ENCODE data around the gene SULT1C4. TPM values are rescaled to one million over a fixed set of nuclear protein-coding genes. Genes with fewer than 3 reads are reported as not detected.

SULT1C4 gene
- total RNA-seq, 3 donors from 2014 or later, result 1.4 to 19.8 (median 5.9) TPM

DNA sequence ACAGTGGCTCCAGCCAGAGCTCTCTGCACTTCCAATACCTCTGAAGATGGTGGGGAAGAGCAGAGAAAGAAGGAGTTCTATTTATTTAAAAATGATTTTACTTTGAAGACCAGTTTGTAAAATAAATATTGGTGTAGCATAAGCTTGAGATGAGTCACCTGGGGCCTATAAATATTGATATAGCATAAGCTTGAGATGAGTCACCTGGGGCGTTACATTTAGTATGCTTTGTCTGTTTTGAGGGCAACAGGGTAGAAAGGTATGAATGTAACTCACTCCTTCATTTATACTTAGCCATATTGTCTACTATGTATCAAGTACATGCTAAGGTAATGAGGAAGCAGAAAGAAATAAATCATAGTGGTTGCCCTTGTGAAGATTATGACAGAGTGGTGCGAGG lies 7.7 kb upstream of the SULT1C4 start:
- intact Hi-C loops (cut with DNase I; ENCODE audit: low total_unique reads), result no loop called here
- Histone ChIP-seq H3K4me3 (no peak overlapping the region), H3K27me3 (no peaks in the 10 kb centered on the region), H3K27ac (no peak overlapping the region), H3K36me3 (no peaks in the 10 kb centered on the region), H3K9me3 (no peaks in the 10 kb centered on the region), H3K4me1 (no peaks in the 10 kb centered on the region)
- DNase-seq (ENCODE audit: low spot score in 2 of 2), result no peak
- TF ChIP-seq CTCF (IDR thresholded peaks at IDR 0.05) (no peak), POLR2AphosphoS5 (IDR thresholded peaks at IDR 0.05) (no peak), POLR2A (IDR thresholded peaks at IDR 0.05) (no peak)

DNA sequence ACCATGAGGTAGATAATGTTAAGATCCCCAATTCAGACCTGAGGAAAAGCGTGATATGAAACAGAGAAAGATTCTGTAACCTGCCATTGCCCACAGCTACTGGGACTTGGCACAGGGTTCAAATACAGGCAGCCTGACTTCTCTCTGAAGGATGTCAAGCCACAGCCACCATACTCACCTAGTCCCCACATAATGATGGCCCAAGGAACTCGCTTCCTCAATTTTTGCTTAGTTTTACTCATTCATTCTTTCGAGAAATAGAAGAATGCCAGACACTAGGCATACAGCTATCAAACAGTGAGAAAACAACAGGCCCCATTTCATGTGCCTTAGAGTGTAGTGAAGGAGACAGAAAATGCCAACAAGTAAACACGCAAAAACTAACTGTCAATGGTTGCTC lies 980 bp upstream of the SULT1C4 start:
- no peak for TF ChIP-seq POLR2AphosphoS5 (IDR thresholded peaks at IDR 0.05)
- no peak for TF ChIP-seq CTCF (IDR thresholded peaks at IDR 0.05)
- no peak for TF ChIP-seq POLR2A (IDR thresholded peaks at IDR 0.05)
- H3K36me3 ChIP-seq, result no peaks in the 10 kb centered on the region
- H3K27me3 ChIP-seq, result no peaks in the 10 kb centered on the region
- intact Hi-C loops (cut with DNase I; ENCODE audit: low total_unique reads), result no loop called here
- no peak for DNase-seq (ENCODE audit: low spot score in 2 of 2)
- peak overlapping the region; percentile 74 to 88 for H3K27ac ChIP-seq
- no peaks in the 10 kb centered on the region for H3K4me1 ChIP-seq
- no peak overlapping the region for H3K4me3 ChIP-seq
- H3K9me3 ChIP-seq, result no peaks in the 10 kb centered on the region

- Histone ChIP-seq H3K4me3 (peak overlapping the region; percentile 29 to 59 (median 50)), H3K27ac (peak overlapping the region; percentile 74 to 88), H3K9me3 (no peaks in the 10 kb centered on the region), H3K4me1 (no peaks in the 10 kb centered on the region), H3K36me3 (no peaks in the 10 kb centered on the region), H3K27me3 (no peaks in the 10 kb centered on the region)
- no peak for TF ChIP-seq POLR2AphosphoS5 (IDR thresholded peaks at IDR 0.05)
- no peak for TF ChIP-seq CTCF (IDR thresholded peaks at IDR 0.05)
- TF ChIP-seq POLR2A (IDR thresholded peaks at IDR 0.05), result no peak
- no peak for DNase-seq (ENCODE audit: low spot score in 2 of 2)
- intact Hi-C loops (cut with DNase I; ENCODE audit: low total_unique reads), result no loop called here
Observed at GRCh38 chr2:108377401-108377800, 353 bp upstream of the SULT1C4 start.

- Histone ChIP-seq H3K27me3 (no peaks in the 10 kb centered on the region), H3K4me1 (no peaks in the 10 kb centered on the region), H3K36me3 (no peaks in the 10 kb centered on the region), H3K9me3 (no peaks in the 10 kb centered on the region), H3K4me3 (peak overlapping the region in 2 of 3 donors; percentile 50 to 59), H3K27ac (peak overlapping the region; percentile 22 to 25)
- DNase-seq (ENCODE audit: low spot score in 2 of 2), result no peak
- TF ChIP-seq POLR2AphosphoS5 (IDR thresholded peaks at IDR 0.05), result no peak
- no peak for TF ChIP-seq CTCF (IDR thresholded peaks at IDR 0.05)
- no peak for TF ChIP-seq POLR2A (IDR thresholded peaks at IDR 0.05)
- intact Hi-C loops (cut with DNase I; ENCODE audit: low total_unique reads), result no loop called here
Observed at GRCh38 chr2:108378851-108379250, 1.1 kb downstream of the SULT1C4 start.

- H3K27ac ChIP-seq, result no peak overlapping the region
- no peaks in the 10 kb centered on the region for H3K36me3 ChIP-seq
- intact Hi-C loops (cut with DNase I; ENCODE audit: low total_unique reads), result no loop called here
- H3K4me1 ChIP-seq, result no peaks in the 10 kb centered on the region
- no peaks in the 10 kb centered on the region for H3K27me3 ChIP-seq
- no peaks in the 10 kb centered on the region for H3K9me3 ChIP-seq
- DNase-seq (ENCODE audit: low spot score in 2 of 2), result no peak
- TF ChIP-seq CTCF (IDR thresholded peaks at IDR 0.05) (no peak), POLR2A (IDR thresholded peaks at IDR 0.05) (no peak), POLR2AphosphoS5 (IDR thresholded peaks at IDR 0.05) (no peak)
- H3K4me3 ChIP-seq, result no peak overlapping the region
Observed at GRCh38 chr2:108382196-108382595, 4.4 kb downstream of the SULT1C4 start.

Measured in breast epithelium (tissue), 4 donors.